Measurements from ENCODE around the gene ECHDC3.
A peak's percentile ranks its signal among the peaks of the same experiment; 100 is the strongest.

Gene ECHDC3

DNA sequence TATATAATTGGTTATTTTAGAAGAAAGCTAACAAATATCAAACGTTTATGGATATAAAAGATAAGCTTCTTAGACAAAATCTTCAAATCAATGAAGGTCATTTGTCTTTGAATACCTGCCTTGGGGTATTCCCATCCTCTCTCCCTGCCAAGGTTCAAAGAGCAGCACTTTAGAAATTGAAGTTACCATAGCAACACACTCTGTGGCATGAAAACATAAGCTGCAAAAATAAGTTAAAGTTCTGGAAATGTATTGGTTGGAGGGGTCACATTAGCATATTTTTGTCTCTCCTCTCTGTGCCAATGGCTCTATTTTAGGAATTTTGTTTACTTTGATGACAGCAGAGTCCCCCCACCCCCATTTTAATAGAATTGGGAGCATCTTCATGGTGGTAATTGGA, 12.0 kb downstream of the ECHDC3 start:
- H3K4me3 ChIP-seq = no peak overlapping the region
- H3K9ac ChIP-seq = no peak overlapping the region
- H3K27ac ChIP-seq = no peak overlapping the region
- H3K27me3 ChIP-seq = no peaks in the 10 kb centered on the region
- H3K36me3 ChIP-seq = peaks cover 0 to 28% (median 12%) of the 10 kb centered on the region in 11 experiments; a peak in 12 of 22 replicates
- H3K4me1 ChIP-seq = no peaks in the 10 kb centered on the region
- H3K4me2 ChIP-seq = no peak overlapping the region
- no peak for TF ChIP-seq Cebpa-rat (IDR thresholded peaks at IDR 0.05)
- no peaks in the 10 kb centered on the region for H4K20me1 ChIP-seq
- no peaks in the 10 kb centered on the region for H3K9me3 ChIP-seq (replicated peaks in 1 of 11)

GRCh38 chr10:11754620-11755019, 12.4 kb downstream of the ECHDC3 start:
- Histone ChIP-seq H3K36me3 (peaks cover 0 to 25% (median 12%) of the 10 kb centered on the region in 11 experiments; a peak in 12 of 22 replicates), H4K20me1 (no peaks in the 10 kb centered on the region), H3K4me1 (no peaks in the 10 kb centered on the region), H3K9ac (no peak overlapping the region), H3K9me3 (replicated peaks in 1 of 11) (no peaks in the 10 kb centered on the region), H3K4me2 (no peak overlapping the region), H3K27me3 (no peaks in the 10 kb centered on the region), H3K27ac (no peak overlapping the region), H3K4me3 (no peak overlapping the region)
- TF ChIP-seq Cebpa-rat (IDR thresholded peaks at IDR 0.05) = no peak

DNA sequence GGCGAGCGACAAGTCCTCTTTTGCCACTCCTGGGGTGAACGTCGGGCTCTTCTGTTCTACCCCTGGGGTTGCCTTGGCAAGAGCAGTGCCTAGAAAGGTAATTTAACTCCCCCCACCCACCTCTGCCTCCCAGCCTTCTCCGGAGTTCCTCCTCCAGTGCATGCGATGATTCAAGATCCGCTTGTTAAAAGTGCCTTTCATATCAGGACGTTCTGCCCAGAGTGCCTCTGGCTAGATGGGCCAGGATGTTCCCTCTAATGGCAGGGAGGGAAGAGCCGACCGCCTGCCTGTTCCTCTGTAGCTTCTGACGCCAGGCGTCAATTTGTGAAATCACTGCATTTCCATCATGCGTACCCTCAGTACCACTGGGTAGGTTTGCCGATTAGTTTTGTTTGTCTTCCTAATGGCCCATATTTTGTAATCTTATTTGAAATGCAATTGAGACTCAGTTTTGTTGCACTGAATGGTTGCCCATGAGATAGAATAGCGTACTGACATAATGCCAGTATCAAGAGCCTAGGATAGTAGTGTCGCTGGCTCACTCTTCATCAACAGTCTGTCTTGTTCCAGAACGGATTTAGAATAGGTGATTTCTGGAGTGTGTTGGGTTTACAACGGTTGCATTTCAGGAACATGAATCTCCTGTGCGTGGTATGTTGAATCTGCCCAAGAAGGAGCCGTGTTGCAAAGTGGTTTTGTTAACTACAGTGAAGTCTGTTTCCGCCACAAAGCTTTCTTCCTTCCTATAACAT, 13.5 kb downstream of the ECHDC3 start:
- Histone ChIP-seq H3K27ac (no peak overlapping the region), H3K4me2 (no peak overlapping the region), H3K9me3 (replicated peaks in 1 of 11) (no peaks in the 10 kb centered on the region), H3K4me3 (no peak overlapping the region), H3K27me3 (no peaks in the 10 kb centered on the region), H3K36me3 (peaks cover 0 to 24% (median 12%) of the 10 kb centered on the region in 11 experiments; a peak in 11 of 22 replicates), H3K9ac (no peak overlapping the region), H3K4me1 (0 out of 20 replicates have a peak, but pooled peaks cover 0 to 4% (median 0%) of the 10 kb centered on the region in 10 experiments), H4K20me1 (no peaks in the 10 kb centered on the region)
- no peak for TF ChIP-seq Cebpa-rat (IDR thresholded peaks at IDR 0.05)

DNA sequence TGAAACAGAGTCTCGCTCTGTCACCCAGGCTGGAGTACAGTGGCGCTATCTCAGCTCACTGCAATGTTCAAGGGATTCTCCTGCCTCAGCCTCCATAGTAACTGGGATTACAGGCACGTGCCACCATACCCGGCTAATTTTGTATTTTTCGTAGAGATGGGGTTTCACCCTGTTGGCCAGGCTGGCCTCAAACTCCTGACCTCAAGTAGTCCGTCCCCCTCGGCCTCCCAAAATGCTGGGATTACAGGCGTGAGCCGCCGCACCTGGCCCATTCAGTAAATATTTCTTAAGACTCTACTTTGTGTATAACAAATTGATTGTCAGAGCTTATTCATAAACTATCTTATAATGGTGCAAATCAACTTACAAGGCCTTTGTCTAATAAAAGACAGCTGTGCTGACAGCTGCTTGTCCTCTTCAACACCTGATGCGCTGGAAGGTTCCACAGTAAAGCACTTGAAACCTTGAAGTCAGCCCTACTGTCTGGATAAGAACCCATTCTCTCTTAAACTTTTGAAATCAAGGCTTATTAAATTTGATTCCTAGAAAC, 14.7 kb downstream of the ECHDC3 start:
- Histone ChIP-seq H3K9ac (no peak overlapping the region; a peak in 1 of 22 replicates), H3K9me3 (replicated peaks in 1 of 11) (no peaks in the 10 kb centered on the region), H3K27ac (no peak overlapping the region), H3K27me3 (no peaks in the 10 kb centered on the region), H4K20me1 (0 out of 22 replicates have a peak, but pooled peaks cover 0 to 7% (median 0%) of the 10 kb centered on the region in 11 experiments), H3K4me2 (no peak overlapping the region), H3K4me1 (peaks cover 0 to 6% (median 0%) of the 10 kb centered on the region in 10 experiments; a peak in 1 of 20 replicates), H3K36me3 (peaks cover 0 to 21% (median 11%) of the 10 kb centered on the region in 11 experiments; a peak in 10 of 22 replicates), H3K4me3 (no peak overlapping the region)
- no peak for TF ChIP-seq Cebpa-rat (IDR thresholded peaks at IDR 0.05)

DNA sequence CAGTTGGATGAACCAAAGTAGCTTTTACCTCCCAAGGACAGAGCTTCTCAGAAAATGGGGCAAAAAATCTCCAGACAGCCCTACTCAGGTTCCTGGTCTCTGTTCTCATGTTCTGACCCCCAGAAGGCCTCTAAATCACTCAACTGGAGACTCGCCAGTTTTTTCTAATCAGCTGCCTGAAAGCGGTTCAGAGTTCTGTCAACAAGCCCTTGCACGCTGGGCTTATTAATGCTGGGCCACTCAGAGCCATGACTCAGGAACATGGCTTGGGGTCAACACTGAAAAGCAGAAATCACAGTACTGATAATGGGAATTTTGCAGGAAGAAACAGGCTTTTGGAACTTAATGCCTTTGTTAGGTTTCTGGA, 15.3 kb downstream of the ECHDC3 start:
- H3K4me2 ChIP-seq = no peak overlapping the region
- H3K36me3 ChIP-seq = peaks cover 0 to 21% (median 11%) of the 10 kb centered on the region in 11 experiments; a peak in 10 of 22 replicates
- H3K9ac ChIP-seq = 0 out of 22 replicates have a peak overlapping the region, but pooled peaks of 1 of the 11 experiments have one; percentile 16

GRCh38 chr10:11757821-11758463, 15.8 kb downstream of the ECHDC3 start:
- H3K9me3 ChIP-seq (replicated peaks in 1 of 11) = no peaks in the 10 kb centered on the region
- no peak for TF ChIP-seq Cebpa-rat (IDR thresholded peaks at IDR 0.05)
- H3K36me3 ChIP-seq = peaks cover 0 to 20% (median 9%) of the 10 kb centered on the region in 11 experiments; a peak in 9 of 22 replicates
- H3K9ac ChIP-seq = 0 out of 22 replicates have a peak overlapping the region, but pooled peaks of 1 of the 11 experiments have one; percentile 16
- no peak overlapping the region for H3K4me2 ChIP-seq
- H3K4me3 ChIP-seq = no peak overlapping the region
- H4K20me1 ChIP-seq = 0 out of 22 replicates have a peak, but pooled peaks cover 0 to 7% (median 0%) of the 10 kb centered on the region in 11 experiments
- H3K27ac ChIP-seq = peak overlapping the region in 1 of 11 experiments; percentile 3; a peak in 1 of 22 replicates
- peaks cover 0 to 16% (median 9%) of the 10 kb centered on the region in 10 experiments; a peak in 18 of 20 replicates for H3K4me1 ChIP-seq
- H3K27me3 ChIP-seq = no peaks in the 10 kb centered on the region

More for the DNA sequence above, 15.3 kb downstream of the ECHDC3 start:
- H3K4me3 ChIP-seq = no peak overlapping the region
- H3K27me3 ChIP-seq = no peaks in the 10 kb centered on the region
- H3K27ac ChIP-seq = peak overlapping the region in 1 of 11 experiments; percentile 3; a peak in 1 of 22 replicates
- 0 out of 22 replicates have a peak, but pooled peaks cover 0 to 7% (median 0%) of the 10 kb centered on the region in 11 experiments for H4K20me1 ChIP-seq
- H3K4me1 ChIP-seq = peaks cover 0 to 11% (median 4%) of the 10 kb centered on the region in 10 experiments; a peak in 15 of 20 replicates
- TF ChIP-seq Cebpa-rat (IDR thresholded peaks at IDR 0.05) = no peak
- H3K9me3 ChIP-seq (replicated peaks in 1 of 11) = no peaks in the 10 kb centered on the region

DNA sequence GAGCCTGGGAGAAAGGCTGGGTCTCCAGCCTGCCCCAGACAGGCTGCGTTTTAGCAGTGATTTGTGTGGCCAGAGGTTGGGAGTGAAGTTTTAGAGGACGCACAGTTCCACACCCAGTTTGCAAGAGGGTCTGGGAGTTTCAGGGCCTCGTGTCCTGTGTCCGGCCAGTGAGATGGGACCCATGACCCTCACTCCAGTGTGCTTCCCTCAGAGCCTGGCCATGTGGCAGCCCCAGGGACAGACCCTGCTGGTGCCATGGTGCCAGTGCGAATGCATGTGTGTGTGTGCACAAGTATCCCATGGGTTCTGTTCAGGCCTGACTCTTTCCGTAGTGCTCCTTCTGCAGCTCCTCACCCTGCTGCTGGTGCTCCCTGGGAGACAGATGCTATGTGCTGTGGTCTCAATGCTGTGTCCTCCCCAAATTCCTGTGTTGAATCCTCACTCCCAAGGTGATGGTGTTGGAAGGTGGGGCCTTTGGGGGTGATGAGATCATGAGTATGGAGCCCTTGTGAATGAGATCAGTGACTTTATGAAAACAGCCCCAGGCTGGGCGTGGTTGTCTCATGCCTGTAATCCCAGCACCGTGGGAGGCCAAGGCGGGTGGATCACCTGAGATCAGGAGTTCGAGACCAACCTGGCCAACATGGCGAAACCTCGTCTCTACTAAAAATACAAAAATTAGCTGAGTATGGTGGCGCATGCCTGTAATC, 16.5 kb downstream of the ECHDC3 start:
- Histone ChIP-seq H3K27me3 (no peaks in the 10 kb centered on the region), H3K9ac (0 out of 22 replicates have a peak overlapping the region, but pooled peaks of 1 of the 11 experiments have one; percentile 8), H3K4me2 (no peak overlapping the region), H3K27ac (no peak overlapping the region), H4K20me1 (0 out of 22 replicates have a peak, but pooled peaks cover 0 to 7% (median 0%) of the 10 kb centered on the region in 11 experiments), H3K9me3 (replicated peaks in 1 of 11) (no peaks in the 10 kb centered on the region), H3K36me3 (peaks cover 0 to 13% (median 6%) of the 10 kb centered on the region in 11 experiments; a peak in 9 of 22 replicates), H3K4me1 (peaks cover 0 to 21% (median 17%) of the 10 kb centered on the region in 10 experiments; a peak in 18 of 20 replicates), H3K4me3 (no peak overlapping the region)
- no peak for TF ChIP-seq Cebpa-rat (IDR thresholded peaks at IDR 0.05)

DNA sequence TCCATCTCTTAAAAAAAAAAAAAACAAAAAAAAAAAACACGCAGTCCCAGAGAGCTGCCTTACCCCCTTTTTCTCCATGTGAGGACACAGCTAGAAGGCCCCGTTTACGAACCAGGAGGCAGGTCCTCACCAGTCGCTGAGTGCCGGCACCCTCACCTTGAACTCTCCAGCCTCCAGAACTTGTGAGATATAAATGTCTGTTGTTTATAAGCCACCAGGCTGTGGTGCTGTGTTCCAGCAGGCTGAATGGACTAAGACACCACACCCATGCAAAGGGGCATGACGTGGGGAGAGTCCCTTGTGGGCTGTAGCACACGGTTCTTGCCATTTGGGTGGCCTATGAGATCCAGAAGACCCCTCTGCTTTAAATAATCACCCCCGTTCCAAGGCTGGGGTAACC, 17.2 kb downstream of the ECHDC3 start:
- peaks cover 0 to 21% (median 17%) of the 10 kb centered on the region in 10 experiments; a peak in 18 of 20 replicates for H3K4me1 ChIP-seq
- peaks cover 0 to 11% (median 6%) of the 10 kb centered on the region in 11 experiments; a peak in 9 of 22 replicates for H3K36me3 ChIP-seq
- no peak for TF ChIP-seq Cebpa-rat (IDR thresholded peaks at IDR 0.05)
- no peaks in the 10 kb centered on the region for H3K27me3 ChIP-seq
- no peak overlapping the region for H3K4me2 ChIP-seq
- H4K20me1 ChIP-seq = 0 out of 22 replicates have a peak, but pooled peaks cover 0 to 7% (median 0%) of the 10 kb centered on the region in 11 experiments
- no peaks in the 10 kb centered on the region for H3K9me3 ChIP-seq (replicated peaks in 1 of 11)
- no peak overlapping the region for H3K27ac ChIP-seq
- no peak overlapping the region for H3K9ac ChIP-seq
- H3K4me3 ChIP-seq = no peak overlapping the region
